ENCODE results near the gene CLDN6. TPM values are rescaled to one million over a fixed set of nuclear protein-coding genes. Genes with fewer than 3 reads are reported as not detected.

CLDN6 gene
- total and polyA plus RNA-seq, 2 experiments from 2014 or later = 0.33 TPM; not detected in 1

GRCh38 chr16:3014971-3015370 is 3.0 kb downstream of the CLDN6 start:
- Histone ChIP-seq H3K9me3 (ENCODE audit: low read depth) (no peaks in the 10 kb centered on the region), H3K79me2 (ENCODE audit: insufficient read depth) (no peaks in the 10 kb centered on the region), H3K27me3 (replicated peaks; ENCODE audit: insufficient read depth) (peaks cover 13% of the 10 kb centered on the region; the same call in 1 of the 2 replicates), H2AFZ (no peak overlapping the region), H3K27ac (no peak overlapping the region), H3K4me2 (ENCODE audit: unreplicated experiment) (no peak overlapping the region), H3K36me3 (ENCODE audit: low read depth) (no peaks in the 10 kb centered on the region), H3K9me2 (ENCODE audit: insufficient read depth) (no peaks in the 10 kb centered on the region), H3K9ac (no peak overlapping the region), H4K20me1 (ENCODE audit: insufficient read depth) (no peaks in the 10 kb centered on the region), H3F3A (ENCODE audit: insufficient read depth) (no peaks in the 10 kb centered on the region), H3K4me1 (ENCODE audit: insufficient read depth) (peaks cover 6% of the 10 kb centered on the region; the same call in 1 of the 2 replicates), H3K4me3 (no peak overlapping the region)
- in situ Hi-C loops (cut with MboI) = no loop called here
- TF ChIP-seq EZH2 (IDR thresholded peaks at IDR 0.05; ENCODE audit: insufficient read depth, poor library complexity, severe bottlenecking) (no peak), EZH2phosphoT487 (IDR thresholded peaks at IDR 0.05; ENCODE audit: insufficient read depth, low read depth) (no peak)
- DNase-seq = no peak
- WGBS, 2 experiments (ENCODE audit: low coverage in 1 of 2, low lambda C conversion rate in 2 of 2, missing lambda C conversion rate in 2 of 2) = 83 to 85% methylated on average over 6 of the region's 6 CpGs

GRCh38 chr16:3013998-3014690 is 3.8 kb downstream of the CLDN6 start:
- Histone ChIP-seq H3K27me3 (replicated peaks; ENCODE audit: insufficient read depth) (peaks cover 13% of the 10 kb centered on the region; the same call in 1 of the 2 replicates), H3K27ac (no peak overlapping the region), H3K79me2 (ENCODE audit: insufficient read depth) (no peaks in the 10 kb centered on the region), H3F3A (ENCODE audit: insufficient read depth) (no peaks in the 10 kb centered on the region), H3K4me2 (ENCODE audit: unreplicated experiment) (no peak overlapping the region), H3K4me3 (no peak overlapping the region), H3K9me2 (ENCODE audit: insufficient read depth) (no peaks in the 10 kb centered on the region), H2AFZ (no peak overlapping the region), H3K36me3 (ENCODE audit: low read depth) (no peaks in the 10 kb centered on the region), H4K20me1 (ENCODE audit: insufficient read depth) (no peaks in the 10 kb centered on the region), H3K4me1 (ENCODE audit: insufficient read depth) (peaks cover 6% of the 10 kb centered on the region; the same call in 1 of the 2 replicates), H3K9me3 (ENCODE audit: low read depth) (no peaks in the 10 kb centered on the region), H3K9ac (no peak overlapping the region)
- no peak for DNase-seq
- no peak for TF ChIP-seq EZH2 (IDR thresholded peaks at IDR 0.05; ENCODE audit: insufficient read depth, poor library complexity, severe bottlenecking)
- TF ChIP-seq EZH2phosphoT487 (IDR thresholded peaks at IDR 0.05; ENCODE audit: insufficient read depth, low read depth) = no peak
- in situ Hi-C loops (cut with MboI) = no loop called here
- WGBS, 2 experiments (ENCODE audit: low coverage in 1 of 2, low lambda C conversion rate in 2 of 2, missing lambda C conversion rate in 2 of 2) = 41 to 43% methylated on average over 10 to 12 of the region's 12 CpGs

GRCh38 chr16:3013491-3013951 is 4.5 kb downstream of the CLDN6 start:
- Histone ChIP-seq H3K9me3 (ENCODE audit: low read depth) (no peaks in the 10 kb centered on the region), H3K79me2 (ENCODE audit: insufficient read depth) (no peaks in the 10 kb centered on the region), H3F3A (ENCODE audit: insufficient read depth) (no peaks in the 10 kb centered on the region), H2AFZ (no peak overlapping the region), H4K20me1 (ENCODE audit: insufficient read depth) (no peaks in the 10 kb centered on the region), H3K4me2 (ENCODE audit: unreplicated experiment) (no peak overlapping the region), H3K9me2 (ENCODE audit: insufficient read depth) (no peaks in the 10 kb centered on the region), H3K36me3 (ENCODE audit: low read depth) (no peaks in the 10 kb centered on the region), H3K4me1 (ENCODE audit: insufficient read depth) (peaks cover 6% of the 10 kb centered on the region; the same call in 1 of the 2 replicates), H3K4me3 (no peak overlapping the region), H3K9ac (no peak overlapping the region), H3K27me3 (replicated peaks; ENCODE audit: insufficient read depth) (peaks cover 13% of the 10 kb centered on the region; the same call in 1 of the 2 replicates), H3K27ac (no peak overlapping the region)
- TF ChIP-seq EZH2 (IDR thresholded peaks at IDR 0.05; ENCODE audit: insufficient read depth, poor library complexity, severe bottlenecking) (no peak), EZH2phosphoT487 (IDR thresholded peaks at IDR 0.05; ENCODE audit: insufficient read depth, low read depth) (no peak)
- DNase-seq = no peak
- 28 to 29% methylated on average over 17 of the region's 27 CpGs for WGBS, 2 experiments (ENCODE audit: low coverage in 1 of 2, low lambda C conversion rate in 2 of 2, missing lambda C conversion rate in 2 of 2)
- in situ Hi-C loops (cut with MboI) = no loop called here

GRCh38 chr16:3012828-3013420 is 5.1 kb downstream of the CLDN6 start, which contains the start of gene CLDN9:
CLDN9 (plus strand) TSS chr16:3012923; CDS start chr16:3013363, 440 bp downstream.
- Histone ChIP-seq H3K9ac (no peak within 1 kb of the TSS), H3K27me3 (replicated peaks; ENCODE audit: insufficient read depth) (peaks cover 13% of the 10 kb centered on the region; the same call in 1 of the 2 replicates), H3K9me3 (ENCODE audit: low read depth) (no peaks in the 10 kb centered on the region), H2AFZ (no peak within 1 kb of the TSS), H3K36me3 (ENCODE audit: low read depth) (no peaks in the 10 kb centered on the region), H3K27ac (no peak within 1 kb of the TSS), H3K4me1 (ENCODE audit: insufficient read depth) (peaks cover 6% of the 10 kb centered on the region; the same call in 1 of the 2 replicates), H4K20me1 (ENCODE audit: insufficient read depth) (no peaks in the 10 kb centered on the region), H3K9me2 (ENCODE audit: insufficient read depth) (no peaks in the 10 kb centered on the region), H3F3A (ENCODE audit: insufficient read depth) (no peaks in the 10 kb centered on the region), H3K4me3 (no peak within 1 kb of the TSS), H3K4me2 (ENCODE audit: unreplicated experiment) (no peak within 1 kb of the TSS), H3K79me2 (ENCODE audit: insufficient read depth) (no peaks in the 10 kb centered on the region)
- WGBS, 2 experiments (ENCODE audit: low coverage in 1 of 2, low lambda C conversion rate in 2 of 2, missing lambda C conversion rate in 2 of 2) = 15 to 16% methylated on average over 27 of the region's 27 CpGs
- in situ Hi-C loops (cut with MboI) = no loop called here
- peak; percentile 58 for DNase-seq
- no peak for TF ChIP-seq EZH2 (IDR thresholded peaks at IDR 0.05; ENCODE audit: insufficient read depth, poor library complexity, severe bottlenecking)
- no peak for TF ChIP-seq EZH2phosphoT487 (IDR thresholded peaks at IDR 0.05; ENCODE audit: insufficient read depth, low read depth)
